ENCODE measurements around the gene BARX2.

GRCh38 chr11:129377739-129378138 lies 2.1 kb downstream of the BARX2 start:
- TF ChIP-seq CTCF (IDR thresholded peaks at IDR 0.05; ENCODE audit: insufficient read depth, low read length, poor library complexity, severe bottlenecking) (no peak), EZH2phosphoT487 (conservative IDR thresholded peaks at IDR 0.05; ENCODE audit: low read length) (no peak)

Data from SU-DHL-6 (cell line).